Thyroid gland (tissue), 4 donors: ENCODE results near the gene EDAR.

Experiments used
- CTCF ChIP-seq, 6 experiments: fragments of 200-600 bp in 3 of 6; fragments of 450-650 bp in 3 of 6; sonication (generic) in 3 of 6; IDR thresholded peaks; one replicate each; pipeline ENCODE4 v1.5.1; 2016 to 2019; ENCODE audit warnings: antibody characterized with exemption in 6 of 6, mild to moderate bottlenecking in 2 of 6, inconsistent platforms in 1 of 6, moderate library complexity in 1 of 6
- POLR2A ChIP-seq, 2 donors: fragments of 450-650 bp; IDR thresholded peaks; one replicate each; pipeline ENCODE4 v1.6.1; 2017; ENCODE audit warnings: antibody characterized with exemption in 2 of 2, mild to moderate bottlenecking in 2 of 2, moderate library complexity in 1 of 2

DNA sequence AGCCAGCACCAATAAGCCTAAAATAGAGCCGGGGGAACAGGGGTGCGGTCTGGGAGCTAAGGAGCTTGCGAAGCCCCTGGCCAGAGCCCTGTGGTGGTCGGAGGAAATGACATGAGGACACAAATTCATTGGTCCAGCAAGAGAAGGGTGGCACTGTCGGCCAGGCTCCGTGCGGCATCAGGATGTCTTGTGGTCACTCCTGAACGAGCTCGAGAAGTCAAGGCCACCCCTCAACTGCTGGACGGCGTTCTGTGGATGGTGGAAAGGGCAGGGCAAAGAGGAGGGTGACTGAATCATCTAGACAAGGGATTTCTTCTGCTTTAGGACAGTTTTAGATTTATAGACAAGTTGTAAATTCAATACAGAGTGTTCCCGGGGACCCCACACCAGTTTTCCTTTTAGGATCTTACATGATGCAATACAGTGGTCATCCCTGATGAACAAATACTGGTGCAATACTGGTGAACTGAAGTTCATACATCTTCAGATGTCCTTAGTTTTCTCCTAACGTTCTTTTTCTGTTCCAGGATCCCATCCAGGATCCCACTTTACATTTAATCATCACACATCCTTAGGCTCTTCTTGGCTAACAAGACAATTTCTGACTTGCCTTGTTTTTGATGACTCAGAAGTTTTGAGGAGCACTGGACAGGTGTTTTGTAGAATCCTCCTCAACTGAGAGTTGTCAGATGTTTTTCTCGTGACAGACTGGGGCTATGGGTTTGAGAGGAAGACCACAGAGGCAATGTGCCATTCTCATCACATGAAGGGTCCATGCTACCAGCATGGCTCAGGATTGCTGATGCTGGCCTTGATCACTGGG, 13.2 kb downstream of the EDAR start:
- TF ChIP-seq POLR2A (IDR thresholded peaks at IDR 0.05) (no peak), CTCF (IDR thresholded peaks at IDR 0.05) (no peak)
